ENCODE measurements around the gene ITPKB. TPM values are rescaled to one million over a fixed set of nuclear protein-coding genes. Genes with fewer than 3 reads are reported as not detected.

Gene ITPKB
- total RNA-seq, 2 donors from 2014 or later: 26.9 to 28.4 TPM

DNA sequence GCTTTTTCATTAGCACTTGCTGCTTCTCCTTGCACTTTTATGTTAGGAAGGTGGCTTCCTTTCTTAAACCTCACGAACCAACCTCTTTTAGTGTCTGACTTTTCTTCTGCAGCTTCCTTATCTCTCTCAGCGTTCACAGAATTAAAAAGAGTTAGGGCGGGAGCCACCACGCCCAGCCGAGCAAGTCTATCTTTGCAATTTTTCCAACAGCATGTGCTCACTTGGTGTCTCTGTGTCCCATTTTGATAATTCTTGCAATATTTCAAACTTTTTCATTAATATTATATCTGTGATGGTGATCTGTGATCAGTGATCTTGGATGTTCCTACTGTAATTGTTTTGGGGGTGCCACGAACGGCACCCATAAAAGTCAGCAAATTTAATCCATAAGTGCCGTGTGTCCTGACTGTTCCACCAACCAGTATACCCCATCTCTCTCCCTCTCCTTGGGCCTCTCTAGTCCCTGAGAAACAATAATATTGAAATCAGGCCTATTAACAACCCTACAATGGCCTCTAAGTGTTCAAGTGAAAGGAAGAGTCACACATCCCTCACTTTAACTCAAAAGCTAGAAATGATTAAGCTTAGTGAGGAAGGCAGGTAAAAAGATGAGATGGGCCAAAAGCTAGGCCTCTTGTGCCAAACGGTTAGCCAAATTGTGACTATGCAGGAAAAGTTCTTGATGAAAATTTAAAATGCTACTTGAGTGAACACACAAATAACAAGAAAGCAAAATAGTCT is 15.9 kb upstream of the ITPKB start:
- Histone ChIP-seq H3K36me3 (no peaks in the 10 kb centered on the region), H3K4me1 (ENCODE audit: control insufficient read depth in 1 of 2, low read depth in 2 of 2) (no peaks in the 10 kb centered on the region), H3K27ac (no peak overlapping the region), H3K27me3 (replicated peaks; ENCODE audit: insufficient read depth) (no peaks in the 10 kb centered on the region), H3K4me3 (no peak overlapping the region), H3K9me3 (no peaks in the 10 kb centered on the region)
- no peak for ATAC-seq (ENCODE audit: insufficient number of reproducible peaks, low FRiP score, low read depth)
- no peak for DNase-seq (ENCODE audit: low spot score)
- TF ChIP-seq, protein P1, sequence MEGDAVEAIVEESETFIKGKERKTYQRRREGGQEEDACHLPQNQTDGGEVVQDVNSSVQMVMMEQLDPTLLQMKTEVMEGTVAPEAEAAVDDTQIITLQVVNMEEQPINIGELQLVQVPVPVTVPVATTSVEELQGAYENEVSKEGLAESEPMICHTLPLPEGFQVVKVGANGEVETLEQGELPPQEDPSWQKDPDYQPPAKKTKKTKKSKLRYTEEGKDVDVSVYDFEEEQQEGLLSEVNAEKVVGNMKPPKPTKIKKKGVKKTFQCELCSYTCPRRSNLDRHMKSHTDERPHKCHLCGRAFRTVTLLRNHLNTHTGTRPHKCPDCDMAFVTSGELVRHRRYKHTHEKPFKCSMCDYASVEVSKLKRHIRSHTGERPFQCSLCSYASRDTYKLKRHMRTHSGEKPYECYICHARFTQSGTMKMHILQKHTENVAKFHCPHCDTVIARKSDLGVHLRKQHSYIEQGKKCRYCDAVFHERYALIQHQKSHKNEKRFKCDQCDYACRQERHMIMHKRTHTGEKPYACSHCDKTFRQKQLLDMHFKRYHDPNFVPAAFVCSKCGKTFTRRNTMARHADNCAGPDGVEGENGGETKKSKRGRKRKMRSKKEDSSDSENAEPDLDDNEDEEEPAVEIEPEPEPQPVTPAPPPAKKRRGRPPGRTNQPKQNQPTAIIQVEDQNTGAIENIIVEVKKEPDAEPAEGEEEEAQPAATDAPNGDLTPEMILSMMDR (IDR thresholded peaks at IDR 0.05): no peak

DNA sequence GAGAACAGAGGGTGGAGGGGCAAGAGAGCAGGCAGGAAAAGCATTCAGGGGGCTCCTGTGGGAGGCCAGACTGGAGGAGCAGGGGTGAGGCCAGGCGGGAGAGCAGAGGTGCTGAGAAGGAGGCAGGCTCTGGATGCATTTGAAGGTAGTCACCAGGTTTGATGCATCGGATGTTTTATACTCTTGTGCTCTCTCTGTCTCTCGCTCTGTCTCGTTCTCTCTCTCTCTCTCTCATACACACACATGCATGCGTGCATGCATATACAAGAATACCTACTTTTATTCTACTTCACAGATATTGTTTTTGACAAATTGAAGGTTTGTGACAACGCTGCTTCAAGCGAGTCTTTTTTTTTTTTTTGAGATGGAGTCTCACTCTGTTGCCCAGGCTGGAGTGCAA is 15.0 kb upstream of the ITPKB start:
- H3K9me3 ChIP-seq: no peaks in the 10 kb centered on the region
- ATAC-seq (ENCODE audit: insufficient number of reproducible peaks, low FRiP score, low read depth) (no peak), DNase-seq (ENCODE audit: low spot score) (no peak)
- TF ChIP-seq, protein P1 (IDR thresholded peaks at IDR 0.05): no peak
- H3K36me3 ChIP-seq: no peaks in the 10 kb centered on the region
- no peaks in the 10 kb centered on the region for H3K27me3 ChIP-seq (replicated peaks; ENCODE audit: insufficient read depth)
- H3K4me3 ChIP-seq: no peak overlapping the region
- no peak overlapping the region for H3K27ac ChIP-seq
- H3K4me1 ChIP-seq (ENCODE audit: control insufficient read depth in 1 of 2, low read depth in 2 of 2): no peaks in the 10 kb centered on the region

- TF ChIP-seq, protein P1 (IDR thresholded peaks at IDR 0.05): no peak
- Histone ChIP-seq H3K36me3 (no peaks in the 10 kb centered on the region), H3K27ac (no peak overlapping the region), H3K9me3 (no peaks in the 10 kb centered on the region), H3K4me3 (no peak overlapping the region), H3K27me3 (replicated peaks; ENCODE audit: insufficient read depth) (no peaks in the 10 kb centered on the region), H3K4me1 (ENCODE audit: control insufficient read depth in 1 of 2, low read depth in 2 of 2) (no peaks in the 10 kb centered on the region)
- ATAC-seq (ENCODE audit: insufficient number of reproducible peaks, low FRiP score, low read depth) (no peak), DNase-seq (ENCODE audit: low spot score) (no peak)
These were observed 12.6 kb upstream of the ITPKB start for GRCh38 chr1:226751703-226752102.

DNA sequence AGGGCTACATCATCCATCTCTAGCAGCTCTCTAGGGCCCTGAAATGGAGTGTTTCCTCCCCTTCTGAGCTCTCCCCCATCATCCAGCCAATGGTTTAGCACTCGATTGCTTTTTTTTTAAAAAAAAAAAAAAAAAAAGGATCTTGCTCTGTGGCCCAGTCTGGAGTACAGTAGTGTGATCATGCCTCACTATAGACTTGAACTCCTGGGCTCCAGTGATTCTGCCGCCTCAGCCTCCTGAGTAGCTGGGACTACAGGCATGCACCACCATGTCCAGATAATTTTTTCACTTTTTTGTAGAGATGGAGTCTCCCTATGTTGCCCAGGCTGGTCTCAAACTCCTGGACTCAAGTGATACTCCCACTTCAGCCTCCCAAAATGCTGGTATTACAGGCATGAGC is 12.1 kb upstream of the ITPKB start:
- no peaks in the 10 kb centered on the region for H3K27me3 ChIP-seq (replicated peaks; ENCODE audit: insufficient read depth)

DNA sequence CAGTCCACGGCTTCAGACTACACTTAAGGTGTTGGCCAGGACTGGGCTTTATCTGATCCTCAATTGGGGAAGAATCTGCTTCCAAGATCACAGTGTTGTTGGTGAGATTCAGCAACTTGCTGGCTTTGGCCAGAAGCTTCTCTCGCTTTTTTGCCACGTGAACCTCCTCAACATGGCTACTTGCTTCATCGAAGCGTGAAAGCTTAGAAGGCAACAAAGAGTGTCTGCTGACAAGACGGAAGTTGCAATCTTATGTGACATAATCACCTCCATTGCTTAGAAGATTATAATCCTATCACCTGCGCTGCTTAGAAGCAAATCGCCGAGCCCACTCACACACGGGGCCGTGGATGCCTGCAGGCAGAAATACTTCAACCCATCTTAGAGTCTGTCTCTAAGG is 10.4 kb upstream of the ITPKB start:
- H3K27ac ChIP-seq: no peak overlapping the region
- no peak overlapping the region for H3K4me3 ChIP-seq
- TF ChIP-seq, protein P1 (IDR thresholded peaks at IDR 0.05): no peak
- H3K4me1 ChIP-seq (ENCODE audit: control insufficient read depth in 1 of 2, low read depth in 2 of 2): no peaks in the 10 kb centered on the region
- H3K27me3 ChIP-seq (replicated peaks; ENCODE audit: insufficient read depth): no peaks in the 10 kb centered on the region
- no peak for DNase-seq (ENCODE audit: low spot score)
- ATAC-seq (ENCODE audit: insufficient number of reproducible peaks, low FRiP score, low read depth): no peak
- no peaks in the 10 kb centered on the region for H3K36me3 ChIP-seq
- no peaks in the 10 kb centered on the region for H3K9me3 ChIP-seq

More for the DNA sequence above, 12.1 kb upstream of the ITPKB start:
- no peak for ATAC-seq (ENCODE audit: insufficient number of reproducible peaks, low FRiP score, low read depth)
- Histone ChIP-seq H3K4me1 (ENCODE audit: control insufficient read depth in 1 of 2, low read depth in 2 of 2) (no peaks in the 10 kb centered on the region), H3K27ac (no peak overlapping the region), H3K4me3 (no peak overlapping the region), H3K36me3 (no peaks in the 10 kb centered on the region), H3K9me3 (no peaks in the 10 kb centered on the region)
- TF ChIP-seq, protein P1 (IDR thresholded peaks at IDR 0.05): no peak
- no peak for DNase-seq (ENCODE audit: low spot score)

All from thoracic aorta (tissue), 2 donors.